Hepatocyte (in vitro differentiated cells): ENCODE data around the gene GRID1. TPM values are rescaled to one million over a fixed set of nuclear protein-coding genes. Genes with fewer than 3 reads are reported as not detected.

Experiments used
- DNase-seq: peaks from one replicate; pipeline ENCODE4 v3.0.0-alpha.2; 2016; ENCODE audit warnings: low spot score
- H2AFZ ChIP-seq: fragments of 200-600 bp; sonication (generic); 2 replicates; pipeline ENCODE4 v1.6.0; 2016; ENCODE audit warnings: antibody characterized with exemption, mild to moderate bottlenecking
- H3K27ac ChIP-seq: fragments of 200-600 bp; sonication (generic); 2 replicates; pipeline ENCODE4 v1.5.1; 2016; ENCODE audit warnings: mild to moderate bottlenecking
- H3K27me3 ChIP-seq: fragments of 200-600 bp; sonication (generic); 2 replicates; pipeline ENCODE4 v1.6.1; 2016
- H3K36me3 ChIP-seq: fragments of 200-600 bp; sonication (generic); replicated peaks from 2 replicates; pipeline ENCODE4 v1.5.1; 2016; ENCODE audit warnings: low read depth; ENCODE audit not compliant: insufficient read depth
- H3K4me1 ChIP-seq: fragments of 200-600 bp; sonication (generic); 2 replicates; pipeline ENCODE4 v1.5.1; 2016; ENCODE audit warnings: mild to moderate bottlenecking, moderate library complexity; ENCODE audit not compliant: insufficient read depth
- H3K4me2 ChIP-seq: fragments of 200-600 bp; sonication (generic); 2 replicates; pipeline ENCODE4 v1.6.0; 2016
- H3K4me3 ChIP-seq: fragments of 200-600 bp; sonication (generic); 2 replicates; pipeline ENCODE4 v1.5.1; 2016; ENCODE audit warnings: mild to moderate bottlenecking
- H3K79me2 ChIP-seq: fragments of 200-600 bp; sonication (generic); 2 replicates; pipeline ENCODE4 v1.6.0; 2017; ENCODE audit warnings: mild to moderate bottlenecking
- H3K9me2 ChIP-seq: fragments of 200-600 bp; sonication (generic); replicated peaks from 2 replicates; pipeline ENCODE4 v1.6.0; 2017; ENCODE audit warnings: mild to moderate bottlenecking; ENCODE audit not compliant: insufficient read depth
- H3K9me3 ChIP-seq: fragments of 200-600 bp; sonication (generic); 2 replicates; pipeline ENCODE4 v1.5.1; 2016; ENCODE audit warnings: low read depth, mild to moderate bottlenecking
- H4K20me1 ChIP-seq: fragments of 200-600 bp; sonication (generic); 2 replicates; pipeline ENCODE4 v1.6.0; 2016; ENCODE audit warnings: mild to moderate bottlenecking; ENCODE audit not compliant: insufficient read depth, poor library complexity, severe bottlenecking
- CTCF ChIP-seq: fragments of 200-600 bp; sonication (generic); IDR thresholded peaks from 2 replicates; pipeline ENCODE4 v1.5.1; 2016; ENCODE audit warnings: antibody characterized with exemption, mild to moderate bottlenecking; ENCODE audit not compliant: poor library complexity
- EZH2 ChIP-seq: fragments of 200-600 bp; sonication (generic); IDR thresholded peaks from 2 replicates; pipeline ENCODE4 v1.6.1; 2016; ENCODE audit warnings: antibody characterized with exemption, mild to moderate bottlenecking, borderline replicate concordance
- EZH2phosphoT487 ChIP-seq: fragments of 200-600 bp; sonication (generic); IDR thresholded peaks from one replicate; pipeline ENCODE4 v1.6.1; 2018; ENCODE audit warnings: antibody characterized with exemption, mild to moderate bottlenecking, low read depth, moderate library complexity; ENCODE audit not compliant: unreplicated experiment, severe bottlenecking
- WGBS: methylation state at CpG from one replicate; pipeline ENCODE4 v1.1.6; 2016; ENCODE audit warnings: low lambda C conversion rate; ENCODE audit errors: missing lambda C conversion rate; 5-methylcytosine and 5-hydroxymethylcytosine counted together
- polyA plus RNA-seq: library from polyadenylated mRNA; unstranded; fragments of >200 nt; fragmentation: Nextera tagmentation; extraction: Ambion mirVana; gene quantifications from 2 replicates; pipeline ENCODE4 v1.2.1, GENCODE V29; 2016
- total RNA-seq: library from RNA; depleted of rRNA; stranded (reverse); fragments of >200 nt; gene quantifications from 2 replicates; pipeline ENCODE4 v1.2.3, GENCODE V29; 2014

The GRID1 gene
- total and polyA plus RNA-seq, 2 experiments from 2014 or later: 0.07 to 0.37 TPM

GRCh38 chr10:85600026-85600743 lies 766.4 kb downstream of the GRID1 start:
- H3K4me1 ChIP-seq: no peaks in the 10 kb centered on the region
- no peak overlapping the region for H2AFZ ChIP-seq
- peak; percentile 26 for DNase-seq
- no peak overlapping the region for H3K27ac ChIP-seq
- no peaks in the 10 kb centered on the region for H3K36me3 ChIP-seq
- no peaks in the 10 kb centered on the region for H3K9me2 ChIP-seq
- no peaks in the 10 kb centered on the region for H4K20me1 ChIP-seq
- no peak overlapping the region for H3K4me2 ChIP-seq
- no peaks in the 10 kb centered on the region for H3K9me3 ChIP-seq
- 67% methylated on average over 5 of the region's 5 CpGs for WGBS
- no peak overlapping the region for H3K4me3 ChIP-seq
- H3K79me2 ChIP-seq: no peaks in the 10 kb centered on the region
- no peaks in the 10 kb centered on the region for H3K27me3 ChIP-seq
- no peak for TF ChIP-seq EZH2phosphoT487
- no peak for TF ChIP-seq CTCF
- TF ChIP-seq EZH2: no peak

- 84% methylated on average over 2 of the region's 2 CpGs for WGBS
- no peaks in the 10 kb centered on the region for H4K20me1 ChIP-seq
- H3K4me3 ChIP-seq: no peak overlapping the region
- H3K27ac ChIP-seq: no peak overlapping the region
- no peaks in the 10 kb centered on the region for H3K79me2 ChIP-seq
- H3K9me2 ChIP-seq: no peaks in the 10 kb centered on the region
- no peaks in the 10 kb centered on the region for H3K27me3 ChIP-seq
- no peak overlapping the region for H3K4me2 ChIP-seq
- no peaks in the 10 kb centered on the region for H3K4me1 ChIP-seq
- no peaks in the 10 kb centered on the region for H3K9me3 ChIP-seq
- TF ChIP-seq EZH2: no peak
- TF ChIP-seq CTCF: no peak
- no peak for TF ChIP-seq EZH2phosphoT487
- no peak overlapping the region for H2AFZ ChIP-seq
- H3K36me3 ChIP-seq: no peaks in the 10 kb centered on the region
- DNase-seq: no peak
Measured at GRCh38 chr10:85599081-85599480, 767.5 kb downstream of the GRID1 start.

- H3K4me1 ChIP-seq: no peaks in the 10 kb centered on the region
- H2AFZ ChIP-seq: no peak overlapping the region
- H3K27ac ChIP-seq: no peak overlapping the region
- H3K36me3 ChIP-seq: no peaks in the 10 kb centered on the region
- 93% methylated on average over 6 of the region's 6 CpGs for WGBS
- H3K4me3 ChIP-seq: no peak overlapping the region
- no peak overlapping the region for H3K4me2 ChIP-seq
- TF ChIP-seq CTCF (no peak), EZH2phosphoT487 (no peak), EZH2 (no peak)
- no peaks in the 10 kb centered on the region for H4K20me1 ChIP-seq
- no peaks in the 10 kb centered on the region for H3K27me3 ChIP-seq
- no peaks in the 10 kb centered on the region for H3K9me3 ChIP-seq
- H3K79me2 ChIP-seq: no peaks in the 10 kb centered on the region
- H3K9me2 ChIP-seq: no peaks in the 10 kb centered on the region
- DNase-seq: no peak
Measured at GRCh38 chr10:85598646-85599045, 767.9 kb downstream of the GRID1 start.
